Type B pancreatic cell (in vitro differentiated cells): ENCODE results near the gene C1orf116. TPM values are rescaled to one million over a fixed set of nuclear protein-coding genes. Genes with fewer than 3 reads are reported as not detected.

Experiments used
- DNase-seq: peaks from one replicate; pipeline ENCODE4 v3.0.0; 2021; ENCODE audit warnings: mixed read lengths; ENCODE audit not compliant: unreplicated experiment; ENCODE audit errors: extremely low spot score
- H3K27ac Mint-ChIP-seq: 2 replicates; pipeline ENCODE4 v1.8.0; 2021; ENCODE audit warnings: mild to moderate bottlenecking, mixed read lengths
- H3K27me3 Mint-ChIP-seq: 2 replicates; pipeline ENCODE4 v1.8.0; 2021; ENCODE audit warnings: mixed read lengths
- H3K36me3 Mint-ChIP-seq: 2 replicates; pipeline ENCODE4 v1.8.0; 2021; ENCODE audit warnings: mixed read lengths
- H3K4me1 Mint-ChIP-seq: one replicate; pipeline ENCODE4 v1.8.0; 2021; ENCODE audit warnings: mixed read lengths; ENCODE audit not compliant: unreplicated experiment
- H3K4me3 Mint-ChIP-seq: 2 replicates; pipeline ENCODE4 v1.8.0; 2021; ENCODE audit warnings: mild to moderate bottlenecking, mixed read lengths
- H3K9me3 Mint-ChIP-seq: 2 replicates; pipeline ENCODE4 v1.8.0; 2021; ENCODE audit warnings: mixed read lengths
- total RNA-seq: library from RNA; stranded (reverse); gene quantifications from 2 replicates; pipeline ENCODE4 v1.2.1, GENCODE V29; 2021; ENCODE audit warnings: low replicate concordance
- TF ChIP-seq, protein P1 (sequence below): fragments of 200-600 bp; sonication (generic); conservative IDR thresholded peaks from 2 replicates; pipeline ENCODE4 v1.5.0; 2021; ENCODE audit warnings: antibody characterized with exemption, mild to moderate bottlenecking

The C1orf116 gene
- total RNA-seq, 1 donor from 2014 or later: 50.4 TPM

- no peak for DNase-seq
- H3K9me3 Mint-ChIP-seq: no peaks in the 10 kb centered on the region
- H3K4me3 Mint-ChIP-seq: no peak overlapping the region
- H3K27ac Mint-ChIP-seq: no peak overlapping the region
- H3K4me1 Mint-ChIP-seq: no peaks in the 10 kb centered on the region
- TF ChIP-seq, protein P1, sequence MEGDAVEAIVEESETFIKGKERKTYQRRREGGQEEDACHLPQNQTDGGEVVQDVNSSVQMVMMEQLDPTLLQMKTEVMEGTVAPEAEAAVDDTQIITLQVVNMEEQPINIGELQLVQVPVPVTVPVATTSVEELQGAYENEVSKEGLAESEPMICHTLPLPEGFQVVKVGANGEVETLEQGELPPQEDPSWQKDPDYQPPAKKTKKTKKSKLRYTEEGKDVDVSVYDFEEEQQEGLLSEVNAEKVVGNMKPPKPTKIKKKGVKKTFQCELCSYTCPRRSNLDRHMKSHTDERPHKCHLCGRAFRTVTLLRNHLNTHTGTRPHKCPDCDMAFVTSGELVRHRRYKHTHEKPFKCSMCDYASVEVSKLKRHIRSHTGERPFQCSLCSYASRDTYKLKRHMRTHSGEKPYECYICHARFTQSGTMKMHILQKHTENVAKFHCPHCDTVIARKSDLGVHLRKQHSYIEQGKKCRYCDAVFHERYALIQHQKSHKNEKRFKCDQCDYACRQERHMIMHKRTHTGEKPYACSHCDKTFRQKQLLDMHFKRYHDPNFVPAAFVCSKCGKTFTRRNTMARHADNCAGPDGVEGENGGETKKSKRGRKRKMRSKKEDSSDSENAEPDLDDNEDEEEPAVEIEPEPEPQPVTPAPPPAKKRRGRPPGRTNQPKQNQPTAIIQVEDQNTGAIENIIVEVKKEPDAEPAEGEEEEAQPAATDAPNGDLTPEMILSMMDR: no peak
- H3K27me3 Mint-ChIP-seq: peaks cover 10% of the 10 kb centered on the region
- no peaks in the 10 kb centered on the region for H3K36me3 Mint-ChIP-seq
These were observed 39.8 kb downstream of the C1orf116 start for GRCh38 chr1:206992790-206993189.

DNA sequence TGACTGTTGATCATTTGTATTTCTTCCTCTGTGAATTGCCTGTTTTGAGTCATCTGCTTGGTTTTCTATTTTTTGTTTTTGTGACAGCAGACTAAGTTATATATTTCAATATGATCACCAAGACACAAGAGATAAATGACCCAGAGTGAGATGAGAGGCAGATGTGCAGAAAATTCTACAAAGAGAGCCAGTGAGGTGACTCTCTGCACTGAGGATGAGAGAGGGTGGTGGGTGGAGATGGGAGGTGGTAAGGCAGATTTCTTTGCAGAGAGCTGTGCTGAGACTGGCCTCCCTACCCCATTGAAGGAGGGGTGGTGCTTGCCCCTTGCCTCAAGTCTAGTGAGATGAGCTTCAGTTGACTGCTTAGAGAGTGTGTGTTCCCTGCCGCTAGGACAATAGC, 44.7 kb downstream of the C1orf116 start:
- no peaks in the 10 kb centered on the region for H3K36me3 Mint-ChIP-seq
- TF ChIP-seq, protein P1: no peak
- H3K4me1 Mint-ChIP-seq: no peaks in the 10 kb centered on the region
- H3K4me3 Mint-ChIP-seq: no peak overlapping the region
- no peaks in the 10 kb centered on the region for H3K9me3 Mint-ChIP-seq
- H3K27me3 Mint-ChIP-seq: peaks cover 42% of the 10 kb centered on the region
- H3K27ac Mint-ChIP-seq: no peak overlapping the region
- no peak for DNase-seq

- H3K27ac Mint-ChIP-seq: no peak overlapping the region
- DNase-seq: no peak
- H3K4me1 Mint-ChIP-seq: no peaks in the 10 kb centered on the region
- no peak overlapping the region for H3K4me3 Mint-ChIP-seq
- H3K9me3 Mint-ChIP-seq: no peaks in the 10 kb centered on the region
- no peaks in the 10 kb centered on the region for H3K36me3 Mint-ChIP-seq
- TF ChIP-seq, protein P1: no peak
- peaks cover 44% of the 10 kb centered on the region for H3K27me3 Mint-ChIP-seq
These were observed 45.7 kb downstream of the C1orf116 start for GRCh38 chr1:206986885-206987284.

DNA sequence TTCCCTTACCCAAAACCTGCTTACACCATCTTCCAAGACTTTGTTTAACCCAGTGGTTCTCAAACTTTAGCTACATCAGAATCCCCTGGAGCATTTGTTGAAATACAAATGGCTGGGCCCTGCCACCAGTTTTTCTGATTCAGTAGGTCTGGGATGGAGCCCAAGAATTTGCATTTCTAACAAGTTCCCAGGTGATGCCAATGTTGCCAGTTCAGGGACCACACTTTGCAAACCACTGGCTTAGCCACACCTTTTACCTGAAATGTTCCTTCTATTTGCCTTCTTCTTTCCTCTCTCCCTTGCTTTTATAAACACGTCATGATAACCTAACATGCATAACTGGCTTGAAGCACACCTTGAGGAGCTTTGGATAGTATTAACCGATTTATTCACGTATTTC, 46.2 kb downstream of the C1orf116 start:
- Mint-ChIP-seq H3K27me3 (peaks cover 44% of the 10 kb centered on the region), H3K27ac (no peak overlapping the region), H3K9me3 (no peaks in the 10 kb centered on the region), H3K4me1 (no peaks in the 10 kb centered on the region), H3K36me3 (no peaks in the 10 kb centered on the region), H3K4me3 (no peak overlapping the region)
- no peak for DNase-seq
- TF ChIP-seq, protein P1: no peak

GRCh38 chr1:206985162-206985749, 47.3 kb downstream of the C1orf116 start:
- H3K4me3 Mint-ChIP-seq: no peak overlapping the region
- DNase-seq: no peak
- TF ChIP-seq, protein P1: no peak
- H3K4me1 Mint-ChIP-seq: no peaks in the 10 kb centered on the region
- no peaks in the 10 kb centered on the region for H3K9me3 Mint-ChIP-seq
- peaks cover 49% of the 10 kb centered on the region for H3K27me3 Mint-ChIP-seq
- H3K36me3 Mint-ChIP-seq: no peaks in the 10 kb centered on the region
- H3K27ac Mint-ChIP-seq: no peak overlapping the region

DNA sequence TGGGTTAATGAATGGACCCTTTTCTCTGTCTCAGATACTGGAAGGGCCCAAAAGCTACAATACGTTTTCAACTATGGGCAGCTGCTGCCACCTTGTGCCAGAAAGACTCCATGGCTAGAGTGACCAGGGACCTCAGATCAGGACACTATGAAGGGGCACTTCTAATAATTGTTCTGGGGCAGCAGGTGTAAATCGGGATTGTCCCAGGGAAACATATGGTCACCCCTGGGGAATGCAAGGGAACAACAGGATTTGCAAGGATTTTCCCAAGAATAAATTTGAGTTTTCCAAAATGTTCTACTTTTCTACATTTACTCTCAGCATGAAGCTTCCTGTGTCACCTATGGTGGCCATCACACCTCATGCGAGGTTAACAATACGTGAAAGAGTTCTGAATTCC, 50.3 kb downstream of the C1orf116 start:
- Mint-ChIP-seq H3K27me3 (peaks cover 40% of the 10 kb centered on the region), H3K4me3 (no peak overlapping the region), H3K4me1 (no peaks in the 10 kb centered on the region), H3K27ac (no peak overlapping the region), H3K36me3 (no peaks in the 10 kb centered on the region), H3K9me3 (no peaks in the 10 kb centered on the region)
- DNase-seq: no peak
- TF ChIP-seq, protein P1: peak; percentile 82
